GM21576 (cell line): Measurements from ENCODE around the gene PITX3.
A peak's percentile ranks its signal among the peaks of the same experiment; 100 is the strongest.
"Not testable (repeated sequence)": the region's sequence is repeated elsewhere in the genome, so short reads cannot be mapped to it uniquely, and the experiment has no call there.

Experiments
- ATAC-seq: cut with Tn5 transposase; IDR thresholded peaks from one replicate; pipeline ENCODE4 v1.9.1; 2021; ENCODE audit warnings: mild to moderate bottlenecking, moderate library complexity; ENCODE audit not compliant: unreplicated experiment

The PITX3 gene

GRCh38 chr10:102261196-102261595, 19.9 kb upstream of the PITX3 start:
- no peak for ATAC-seq

GRCh38 chr10:102255404-102255803, 14.1 kb upstream of the PITX3 start:
- ATAC-seq = no peak

- ATAC-seq = no peak
These were observed 13.1 kb upstream of the PITX3 start for GRCh38 chr10:102254426-102254825.

GRCh38 chr10:102252508-102252907, 11.2 kb upstream of the PITX3 start:
- not testable (repeated sequence) for ATAC-seq

- ATAC-seq = no peak
These were observed 6.4 kb upstream of the PITX3 start for GRCh38 chr10:102247734-102248133.

GRCh38 chr10:102246261-102246660, 4.9 kb upstream of the PITX3 start:
- ATAC-seq = no peak

GRCh38 chr10:102245932-102246251, 4.6 kb upstream of the PITX3 start:
- no peak for ATAC-seq

- peak; percentile 89 for ATAC-seq
These were observed 4.0 kb upstream of the PITX3 start, which contains the start of gene GBF1 for GRCh38 chr10:102245082-102245931. GBF1 (plus strand) TSS chr10:102245532; CDS start chr10:102258939, 13,407 bp downstream.

- ATAC-seq = no peak
These were observed 2.0 kb upstream of the PITX3 start for GRCh38 chr10:102243309-102243708.

- no peak for ATAC-seq
These were observed 790 bp upstream of the PITX3 start for GRCh38 chr10:102242118-102242485.

GRCh38 chr10:102241032-102241443, 274 bp downstream of the PITX3 start:
- ATAC-seq = no peak

- no peak for ATAC-seq
These were observed 763 bp downstream of the PITX3 start for GRCh38 chr10:102240467-102241031.

- ATAC-seq = no peak
These were observed 3.5 kb downstream of the PITX3 start for GRCh38 chr10:102237711-102238252.

GRCh38 chr10:102236006-102236405, 5.3 kb downstream of the PITX3 start:
- no peak for ATAC-seq

GRCh38 chr10:102235598-102235920, 5.8 kb downstream of the PITX3 start:
- no peak for ATAC-seq

GRCh38 chr10:102234888-102235597, 6.3 kb downstream of the PITX3 start:
- ATAC-seq = no peak

- no peak for ATAC-seq
These were observed 7.3 kb downstream of the PITX3 start for GRCh38 chr10:102233997-102234396.

GRCh38 chr10:102231357-102232318, 9.7 kb downstream of the PITX3 start:
- no peak for ATAC-seq

- no peak for ATAC-seq
These were observed 10.4 kb downstream of the PITX3 start for GRCh38 chr10:102230861-102231356.

- ATAC-seq = no peak
These were observed 10.9 kb downstream of the PITX3 start for GRCh38 chr10:102230264-102230860.
